Measurements from ENCODE around the gene CAMKMT. TPM values are rescaled to one million over a fixed set of nuclear protein-coding genes. Genes with fewer than 3 reads are reported as not detected.

The CAMKMT gene
- polyA plus RNA-seq, 3 donors = 4.7 to 7.8 (median 7.0) TPM

DNA sequence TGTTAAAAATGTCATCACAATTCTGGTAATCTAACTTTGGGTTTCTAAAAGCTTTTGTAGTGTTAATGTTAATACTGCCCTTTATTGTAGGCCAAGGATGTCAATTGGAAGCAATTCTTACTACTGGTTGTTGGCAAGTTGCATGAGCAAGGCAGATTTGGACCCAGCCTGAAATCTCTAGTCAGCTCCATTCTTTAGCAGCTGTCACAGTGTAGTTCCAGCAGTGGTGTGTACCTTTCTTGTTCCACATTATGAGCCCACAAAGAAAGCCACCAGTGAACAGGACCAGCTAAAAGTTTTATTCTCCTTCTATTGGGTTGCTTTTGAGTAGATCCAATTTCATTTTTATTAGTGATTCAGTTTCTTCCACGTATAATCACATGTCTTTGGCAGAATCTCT lies 133.8 kb downstream of the CAMKMT start:
- H3K4me3 ChIP-seq (replicated peaks in 1 of 3; ENCODE audit: low read depth in 2 of 3, low read length in 3 of 3) = no peak overlapping the region
- H3K4me1 ChIP-seq (ENCODE audit: control insufficient read depth in 1 of 2, insufficient read depth in 2 of 2, low read length in 2 of 2) = no peaks in the 10 kb centered on the region
- no peaks in the 10 kb centered on the region for H4K20me1 ChIP-seq (ENCODE audit: insufficient read depth, low read length)
- Mint-ChIP-seq H3K4me3 (no peak overlapping the region), H3K4me1 (no peaks in the 10 kb centered on the region), H3K9me3 (peaks cover 0 to 3% (median 0%) of the 10 kb centered on the region in 7 donors), H3K27ac (no peak overlapping the region), H3K36me3 (no peaks in the 10 kb centered on the region), H3K27me3 (ENCODE audit: low read depth in 3 of 3) (peaks cover 0 to 5% (median 0%) of the 10 kb centered on the region in 3 donors)
- H3K9ac ChIP-seq (ENCODE audit: insufficient read depth, low read length, poor library complexity, severe bottlenecking) = no peak overlapping the region
- no peak for DNase-seq
- intact Hi-C loops (cut with micrococcal nuclease) = no loop called here
- no peaks in the 10 kb centered on the region for H3K9me3 ChIP-seq (replicated peaks in 1 of 2; ENCODE audit: control insufficient read depth in 1 of 2, insufficient read depth in 1 of 2, low read length in 2 of 2)
- H3K27me3 ChIP-seq (ENCODE audit: control insufficient read depth in 2 of 2, insufficient read depth in 2 of 2, low read length in 2 of 2) = no peaks in the 10 kb centered on the region
- no peaks in the 10 kb centered on the region for H3K36me3 ChIP-seq (replicated peaks in 1 of 2; ENCODE audit: control insufficient read depth in 1 of 2, insufficient read depth in 2 of 2, low read length in 2 of 2)
- no peaks in the 10 kb centered on the region for H3K79me2 ChIP-seq (ENCODE audit: insufficient read depth, low read length)
- H3K4me2 ChIP-seq (replicated peaks; ENCODE audit: extremely low read depth, low read length, poor library complexity, severe bottlenecking) = no peak overlapping the region
- H2AFZ ChIP-seq (ENCODE audit: insufficient read depth, low read depth, low read length, poor library complexity, severe bottlenecking) = no peak overlapping the region
- WGBS (ENCODE audit: insufficient coverage) = no CpG with 5 or more reads among the region's 1 CpG
- TF ChIP-seq, protein P1, sequence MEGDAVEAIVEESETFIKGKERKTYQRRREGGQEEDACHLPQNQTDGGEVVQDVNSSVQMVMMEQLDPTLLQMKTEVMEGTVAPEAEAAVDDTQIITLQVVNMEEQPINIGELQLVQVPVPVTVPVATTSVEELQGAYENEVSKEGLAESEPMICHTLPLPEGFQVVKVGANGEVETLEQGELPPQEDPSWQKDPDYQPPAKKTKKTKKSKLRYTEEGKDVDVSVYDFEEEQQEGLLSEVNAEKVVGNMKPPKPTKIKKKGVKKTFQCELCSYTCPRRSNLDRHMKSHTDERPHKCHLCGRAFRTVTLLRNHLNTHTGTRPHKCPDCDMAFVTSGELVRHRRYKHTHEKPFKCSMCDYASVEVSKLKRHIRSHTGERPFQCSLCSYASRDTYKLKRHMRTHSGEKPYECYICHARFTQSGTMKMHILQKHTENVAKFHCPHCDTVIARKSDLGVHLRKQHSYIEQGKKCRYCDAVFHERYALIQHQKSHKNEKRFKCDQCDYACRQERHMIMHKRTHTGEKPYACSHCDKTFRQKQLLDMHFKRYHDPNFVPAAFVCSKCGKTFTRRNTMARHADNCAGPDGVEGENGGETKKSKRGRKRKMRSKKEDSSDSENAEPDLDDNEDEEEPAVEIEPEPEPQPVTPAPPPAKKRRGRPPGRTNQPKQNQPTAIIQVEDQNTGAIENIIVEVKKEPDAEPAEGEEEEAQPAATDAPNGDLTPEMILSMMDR (IDR thresholded peaks at IDR 0.05) = no peak
- H3K27ac ChIP-seq (ENCODE audit: low read depth in 1 of 2, low read length in 2 of 2) = no peak overlapping the region

DNA sequence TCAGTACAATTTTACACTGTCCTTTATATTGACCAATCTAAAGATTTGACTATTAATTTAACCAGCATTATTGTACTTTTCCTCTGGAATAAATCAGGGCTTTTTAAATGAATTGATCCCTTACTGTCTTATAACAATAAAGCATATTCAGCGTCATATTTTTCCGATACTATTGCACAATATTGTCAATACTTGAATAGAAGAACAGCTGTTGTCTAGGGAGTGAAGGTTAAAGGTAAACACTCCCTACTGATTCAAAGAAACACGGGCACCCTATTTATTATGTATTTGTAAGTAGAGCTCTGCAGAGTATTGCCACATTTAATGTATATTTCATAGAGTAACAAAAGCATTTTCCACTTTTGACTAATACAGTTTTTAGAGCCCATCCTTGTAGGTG lies 134.4 kb downstream of the CAMKMT start:
- TF ChIP-seq, protein P1 (IDR thresholded peaks at IDR 0.05) = no peak
- no CpG with 5 or more reads among the region's 3 CpGs for WGBS (ENCODE audit: insufficient coverage)
- H3K27ac Mint-ChIP-seq = no peak overlapping the region

More for the DNA sequence above, 134.4 kb downstream of the CAMKMT start:
- Histone ChIP-seq H3K36me3 (replicated peaks in 1 of 2; ENCODE audit: control insufficient read depth in 1 of 2, insufficient read depth in 2 of 2, low read length in 2 of 2) (no peaks in the 10 kb centered on the region), H3K4me1 (ENCODE audit: control insufficient read depth in 1 of 2, insufficient read depth in 2 of 2, low read length in 2 of 2) (no peaks in the 10 kb centered on the region), H3K27ac (ENCODE audit: low read depth in 1 of 2, low read length in 2 of 2) (no peak overlapping the region), H3K9me3 (replicated peaks in 1 of 2; ENCODE audit: control insufficient read depth in 1 of 2, insufficient read depth in 1 of 2, low read length in 2 of 2) (no peaks in the 10 kb centered on the region), H4K20me1 (ENCODE audit: insufficient read depth, low read length) (no peaks in the 10 kb centered on the region), H3K4me2 (replicated peaks; ENCODE audit: extremely low read depth, low read length, poor library complexity, severe bottlenecking) (no peak overlapping the region), H2AFZ (ENCODE audit: insufficient read depth, low read depth, low read length, poor library complexity, severe bottlenecking) (no peak overlapping the region), H3K9ac (ENCODE audit: insufficient read depth, low read length, poor library complexity, severe bottlenecking) (no peak overlapping the region), H3K79me2 (ENCODE audit: insufficient read depth, low read length) (no peaks in the 10 kb centered on the region), H3K27me3 (ENCODE audit: control insufficient read depth in 2 of 2, insufficient read depth in 2 of 2, low read length in 2 of 2) (no peaks in the 10 kb centered on the region), H3K4me3 (replicated peaks in 1 of 3; ENCODE audit: low read depth in 2 of 3, low read length in 3 of 3) (no peak overlapping the region)
- no peak overlapping the region for H3K4me3 Mint-ChIP-seq
- H3K36me3 Mint-ChIP-seq = no peaks in the 10 kb centered on the region
- no peaks in the 10 kb centered on the region for H3K4me1 Mint-ChIP-seq
- intact Hi-C loops (cut with micrococcal nuclease) = no loop called here
- peaks cover 0 to 5% (median 0%) of the 10 kb centered on the region in 3 donors for H3K27me3 Mint-ChIP-seq (ENCODE audit: low read depth in 3 of 3)
- H3K9me3 Mint-ChIP-seq = peaks cover 0 to 3% (median 0%) of the 10 kb centered on the region in 7 donors
- DNase-seq = no peak
